Esophagus mucosa (tissue), 1 donor: Measurements from ENCODE around the gene FUT7. TPM values are rescaled to one million over a fixed set of nuclear protein-coding genes. Genes with fewer than 3 reads are reported as not detected.
"Not testable (repeated sequence)": the region's sequence is repeated elsewhere in the genome, so short reads cannot be mapped to it uniquely, and the experiment has no call there.

Experiments used
- ATAC-seq: fragments of 200-7000 bp; cut with Tn5 transposase; one replicate; pipeline ENCODE4 v1.9.1; 2020
- total RNA-seq: library from RNA; stranded (reverse); gene quantifications from one replicate; pipeline ENCODE4 v1.2.4, GENCODE V29; 2023
- donor health status: DM: yes; HTN: yes; CAD: no.

Gene FUT7
- total RNA-seq, 1 donor from 2014 or later = 0.12 TPM

GRCh38 chr9:137048655-137049543 lies 17.0 kb upstream of the FUT7 start:
- no peak for ATAC-seq

GRCh38 chr9:137046088-137046787 lies 14.3 kb upstream of the FUT7 start, which contains the start of gene NPDC1:
TSS of gene NPDC1 (minus strand) at chr9:137046177. CDS start at chr9:137045989, 188 bp downstream.
- peak; percentile 57 for ATAC-seq

- ATAC-seq = no peak
Observed at GRCh38 chr9:137045294-137046087, 13.6 kb upstream of the FUT7 start.

- peak; percentile 12 for ATAC-seq
Observed at GRCh38 chr9:137044502-137045177, 12.8 kb upstream of the FUT7 start.

- ATAC-seq = no peak
Observed at GRCh38 chr9:137044037-137044436, 12.1 kb upstream of the FUT7 start.

DNA sequence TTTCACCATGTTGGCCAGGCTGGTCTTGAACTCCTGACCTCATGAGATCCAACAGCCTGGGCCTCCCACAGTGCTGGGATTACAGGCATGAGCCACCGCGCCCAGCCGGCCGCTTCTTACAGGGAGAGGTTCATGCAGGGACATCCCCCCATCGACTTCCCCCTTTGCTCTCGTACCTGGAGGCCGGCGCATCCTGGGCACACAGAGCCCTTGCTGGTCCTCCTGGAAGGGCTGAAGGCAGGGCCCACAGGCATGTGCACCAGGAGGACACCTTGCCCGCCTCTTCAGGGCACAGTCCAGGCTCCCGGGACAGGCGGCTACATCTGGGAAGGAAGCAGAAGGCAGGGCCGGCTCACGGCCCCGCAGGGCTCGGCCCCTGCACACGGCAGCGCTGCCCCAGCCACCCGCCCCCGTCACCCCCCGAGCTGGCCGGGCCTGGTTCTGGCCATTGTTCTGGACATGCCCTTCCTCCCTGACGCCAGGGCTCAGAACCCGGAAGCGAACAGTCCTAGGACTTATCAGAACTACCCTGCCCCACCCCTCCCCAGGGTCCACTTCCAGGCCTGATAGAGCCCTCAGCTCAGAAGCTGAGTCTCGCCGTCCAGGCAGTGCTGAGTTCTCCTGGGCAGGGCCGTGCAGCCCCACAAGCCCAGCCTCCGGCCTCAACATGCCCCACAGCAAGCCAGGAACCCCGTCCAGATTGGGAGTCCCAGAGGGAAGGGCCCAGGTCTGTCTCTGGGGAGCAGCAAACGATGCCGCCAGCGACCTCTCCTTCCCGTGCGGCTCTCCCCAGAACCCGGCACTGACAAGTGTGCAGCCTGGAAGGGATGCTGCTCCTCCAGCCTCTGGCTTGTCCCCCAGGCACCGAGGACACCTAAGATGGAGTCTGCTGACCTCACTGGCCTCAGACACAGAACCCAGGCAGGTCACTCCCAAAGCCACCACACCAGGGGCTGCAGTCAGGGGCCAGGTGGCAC lies 11.2 kb upstream of the FUT7 start:
- ATAC-seq = peak; percentile 4

DNA sequence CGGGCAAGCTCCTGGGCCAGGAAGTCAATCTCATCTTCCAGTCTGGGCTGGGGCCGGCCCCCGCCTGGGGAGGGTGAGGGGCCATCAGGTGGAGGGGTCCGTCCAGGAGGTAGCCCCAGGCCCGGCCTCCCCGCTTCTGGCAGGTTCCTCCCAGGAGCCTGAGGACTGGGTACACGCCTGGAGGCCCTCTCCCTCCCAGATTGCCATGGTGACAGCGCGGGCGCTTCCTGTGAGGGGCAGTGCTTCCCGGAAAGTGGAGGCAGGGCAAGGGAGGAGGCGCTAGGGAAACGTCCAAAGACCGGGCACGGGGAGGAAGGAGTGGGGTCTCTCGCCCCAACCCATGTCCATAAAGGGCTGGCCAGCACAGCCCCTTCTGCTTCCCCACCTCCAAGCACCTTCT lies 9.2 kb upstream of the FUT7 start:
- ATAC-seq = no peak

DNA sequence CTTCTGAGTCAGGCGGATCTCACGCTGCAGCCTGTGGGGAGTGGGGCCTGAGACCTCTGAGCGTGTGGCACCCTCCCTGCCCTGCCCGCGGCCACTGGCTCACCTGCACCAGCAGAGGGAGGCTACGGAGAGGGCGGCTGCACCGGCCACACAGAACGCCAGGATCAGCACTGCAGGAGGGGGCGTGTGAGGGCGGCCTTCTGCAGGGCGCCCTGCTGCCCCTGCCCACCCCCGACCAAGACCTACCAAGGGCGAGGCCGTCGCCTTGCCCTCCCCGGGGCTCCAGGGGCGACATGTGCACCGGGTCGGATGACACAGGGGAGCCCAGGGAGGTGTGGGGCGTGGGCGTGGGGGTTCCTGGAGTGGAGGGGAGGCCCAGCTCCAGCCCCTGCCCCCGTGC lies 8.7 kb upstream of the FUT7 start:
- no peak for ATAC-seq

DNA sequence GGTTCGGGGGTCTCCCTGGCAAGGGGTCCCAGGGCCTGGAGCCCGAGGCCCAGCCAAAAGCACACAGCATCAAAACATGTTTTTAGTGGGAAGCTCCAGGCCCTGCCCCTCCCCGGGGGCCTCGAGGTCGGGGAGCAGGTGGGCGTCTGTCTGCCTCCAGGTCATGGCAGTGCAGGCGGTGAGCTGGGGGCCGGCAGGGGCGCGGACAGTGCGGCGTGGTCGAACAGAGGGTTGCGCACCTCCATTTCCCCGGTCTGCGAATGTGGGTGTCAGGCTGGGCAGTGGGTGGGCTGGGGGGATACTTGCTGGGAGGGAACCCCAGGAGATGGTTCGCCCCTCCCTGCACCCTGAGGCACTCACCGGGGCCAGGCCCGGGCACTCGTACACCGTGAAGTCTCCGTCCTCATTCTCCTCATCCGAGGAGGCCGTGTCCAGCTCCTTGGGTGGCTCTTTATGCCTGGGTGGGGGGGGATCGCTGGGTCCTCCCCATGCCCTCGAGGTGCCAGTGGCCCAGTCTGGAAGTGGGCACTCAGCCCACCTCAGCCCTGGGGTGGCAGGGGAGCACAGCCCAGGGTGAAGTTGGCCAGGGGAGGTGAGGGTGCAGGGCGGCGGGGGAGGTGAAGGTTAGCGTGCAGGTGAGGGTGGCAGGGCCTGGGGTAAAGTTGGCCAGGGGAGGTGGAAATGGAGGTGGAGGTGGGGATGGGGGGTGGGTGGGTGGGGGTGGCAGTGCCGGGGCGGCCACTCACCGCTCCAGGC lies 7.9 kb upstream of the FUT7 start:
- ATAC-seq = no peak

- ATAC-seq = no peak
Observed at GRCh38 chr9:137038916-137039315, 7.0 kb upstream of the FUT7 start.

DNA sequence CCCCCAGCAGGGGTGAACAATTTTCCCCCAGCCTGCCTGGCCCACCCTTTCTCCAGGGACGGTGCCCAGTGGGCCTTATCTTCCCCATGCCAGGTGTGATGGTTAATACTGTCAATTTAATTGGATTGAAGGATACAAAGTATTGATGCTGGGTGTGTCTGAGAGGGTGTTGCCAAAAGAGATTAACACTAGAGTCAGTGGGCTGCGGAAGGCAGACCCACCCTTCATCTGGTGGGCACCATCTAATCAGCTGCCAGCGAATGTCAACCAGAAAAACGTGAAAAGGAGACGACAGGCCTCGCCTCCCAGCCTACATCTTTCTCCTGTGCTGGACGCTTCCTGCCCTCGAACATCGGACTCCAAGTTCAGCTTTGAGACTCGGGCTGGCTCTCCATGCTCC lies 5.6 kb upstream of the FUT7 start:
- ATAC-seq = no peak

DNA sequence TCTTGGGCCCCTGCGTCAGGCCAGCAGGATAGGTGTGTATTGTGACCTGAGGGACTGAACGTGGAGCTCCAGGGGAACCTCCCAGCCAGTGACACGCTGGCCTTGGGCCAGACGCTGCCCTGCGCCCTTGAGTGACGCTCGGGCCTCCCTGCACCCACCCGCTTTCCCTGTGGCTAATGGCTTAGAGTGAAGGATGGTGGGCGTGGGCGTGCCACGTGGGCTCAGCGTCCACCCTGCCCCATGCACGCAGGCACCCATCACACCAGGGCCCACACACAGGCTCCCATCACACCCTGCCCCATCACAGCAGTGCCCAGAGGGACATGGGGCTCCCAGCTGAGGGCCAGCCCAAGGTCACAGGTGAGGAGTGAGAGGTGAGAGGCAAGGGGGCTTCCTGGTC lies 5.1 kb upstream of the FUT7 start:
- no peak for ATAC-seq

DNA sequence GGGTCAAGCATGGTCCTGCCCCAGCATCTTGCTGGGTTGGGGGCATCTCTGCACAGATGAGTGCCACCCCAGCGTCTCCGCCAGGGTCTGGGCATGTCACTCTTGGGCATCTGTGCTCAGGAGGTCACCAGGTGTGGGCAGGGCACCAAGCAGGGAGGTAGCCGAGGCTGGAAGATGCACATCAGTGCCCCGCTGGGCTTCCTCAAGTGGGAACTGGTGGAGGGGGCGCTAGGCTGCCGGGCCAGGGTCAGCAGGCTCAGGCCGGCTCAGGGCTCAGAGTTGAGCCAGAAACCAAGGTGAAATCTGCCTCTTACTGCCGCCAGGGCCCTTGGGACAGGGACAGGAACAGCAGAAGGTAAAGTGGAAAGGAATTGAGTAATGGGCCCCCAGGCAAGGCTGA lies 4.0 kb upstream of the FUT7 start:
- ATAC-seq = no peak

DNA sequence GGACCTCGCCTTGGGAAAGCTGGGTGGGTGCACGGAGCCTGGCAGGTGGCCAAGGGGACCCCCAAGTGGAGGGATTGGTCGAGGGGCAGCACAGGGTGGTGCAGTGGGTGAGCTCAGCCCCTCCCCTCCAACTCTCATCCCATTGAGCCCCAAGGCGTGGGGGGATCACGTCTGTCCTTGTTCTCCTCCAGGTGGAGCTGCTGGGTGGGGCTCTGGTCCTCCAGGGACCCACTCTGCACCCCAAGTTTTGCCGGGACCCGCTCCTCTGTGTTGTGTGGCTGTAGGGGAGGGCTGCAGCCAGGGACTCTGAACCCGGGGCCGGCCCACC lies 3.6 kb upstream of the FUT7 start:
- peak; percentile 15 for ATAC-seq

DNA sequence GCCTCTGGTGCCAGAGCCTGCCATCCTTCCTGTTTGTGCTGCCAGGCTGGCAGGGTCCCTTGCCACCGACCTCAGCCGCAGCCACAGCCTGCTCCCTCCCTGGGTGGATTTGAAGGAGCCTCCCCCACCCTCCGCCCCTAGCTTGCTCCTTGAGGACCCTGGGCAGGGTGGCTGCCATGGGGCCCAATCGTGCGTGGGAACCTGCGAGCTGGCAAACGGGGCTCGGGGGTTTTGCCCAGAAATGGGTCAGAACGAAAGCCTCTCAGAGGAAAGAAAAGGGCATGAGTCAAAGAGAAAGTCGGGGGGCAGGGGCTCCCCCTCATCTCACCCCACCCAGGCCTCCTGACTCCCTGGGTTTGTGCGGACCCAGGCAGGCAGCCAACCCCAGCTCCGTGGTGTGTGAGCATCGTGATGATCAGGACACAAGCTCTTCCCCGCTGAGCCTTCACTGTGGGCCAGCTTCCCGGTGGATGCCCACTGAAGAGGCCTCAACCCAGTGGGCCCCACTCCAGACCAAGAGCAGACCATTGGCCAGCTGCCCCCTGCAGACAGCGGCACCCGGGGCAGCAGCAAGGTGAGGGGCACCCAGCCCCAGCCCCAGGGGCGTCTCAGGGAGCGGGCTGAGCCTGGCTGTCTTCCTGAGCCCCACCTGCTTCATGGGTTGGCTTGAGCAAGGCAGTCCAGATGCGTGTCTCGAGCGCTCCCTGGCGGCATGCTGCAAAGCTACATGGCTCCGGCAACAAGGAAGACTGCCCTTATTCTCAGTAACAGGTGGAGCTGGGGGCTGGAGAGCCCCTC lies 3.0 kb upstream of the FUT7 start:
- peak; percentile 78 for ATAC-seq

- ATAC-seq = peak; percentile 15
Observed at GRCh38 chr9:137034039-137034708, 2.3 kb upstream of the FUT7 start.

- not testable (repeated sequence) for ATAC-seq
Observed at GRCh38 chr9:137033481-137033880, 1.6 kb upstream of the FUT7 start.

GRCh38 chr9:137032858-137033257 lies 970 bp upstream of the FUT7 start:
- ATAC-seq = no peak
